Adipocyte (in vitro differentiated cells): ENCODE results near the gene HNF4A.

Experiments
- DNase-seq: peaks from one replicate; pipeline ENCODE4 v3.0.0-alpha.2; 2015; ENCODE audit warnings: low read depth
- H3K27me3 ChIP-seq: replicated peaks from 2 replicates; pipeline ENCODE4 v1.7.0; 2013; ENCODE audit warnings: mild to moderate bottlenecking, low read length, moderate library complexity; ENCODE audit not compliant: control insufficient read depth, insufficient read depth
- H3K36me3 ChIP-seq: 2 replicates; pipeline ENCODE4 v1.7.0; 2013; ENCODE audit warnings: low read length, mild to moderate bottlenecking, moderate library complexity; ENCODE audit not compliant: control insufficient read depth, insufficient read depth, severe bottlenecking
- H3K4me1 ChIP-seq: 2 replicates; pipeline ENCODE4 v1.7.0; 2013; ENCODE audit warnings: mild to moderate bottlenecking, low read length, moderate library complexity; ENCODE audit not compliant: control insufficient read depth, insufficient read depth
- H3K4me3 ChIP-seq: 2 replicates; pipeline ENCODE4 v1.7.0; 2013; ENCODE audit warnings: mild to moderate bottlenecking, low read length, moderate library complexity
- H3K9ac ChIP-seq: 2 replicates; pipeline ENCODE4 v1.7.0; 2013; ENCODE audit warnings: mild to moderate bottlenecking, low read length, moderate library complexity
- H3K9me3 ChIP-seq: 2 replicates; pipeline ENCODE4 v1.7.0; 2013; ENCODE audit warnings: mild to moderate bottlenecking, low read length, moderate library complexity; ENCODE audit not compliant: control insufficient read depth

Gene HNF4A

GRCh38 chr20:44459271-44459670 is 103.8 kb downstream of the HNF4A start:
- Histone ChIP-seq H3K4me1 (peaks cover 6% of the 10 kb centered on the region), H3K4me3 (no peak overlapping the region), H3K9me3 (no peaks in the 10 kb centered on the region), H3K9ac (no peak overlapping the region), H3K36me3 (no peaks in the 10 kb centered on the region), H3K27me3 (peaks cover 4% of the 10 kb centered on the region)
- no peak for DNase-seq

GRCh38 chr20:44460795-44461141 is 105.3 kb downstream of the HNF4A start:
- DNase-seq, result peak; percentile 64
- peak overlapping the region; percentile 24 for H3K9ac ChIP-seq
- peaks cover 19% of the 10 kb centered on the region for H3K4me1 ChIP-seq
- no peaks in the 10 kb centered on the region for H3K36me3 ChIP-seq
- peaks cover 4% of the 10 kb centered on the region for H3K27me3 ChIP-seq
- H3K4me3 ChIP-seq, result no peak overlapping the region
- no peaks in the 10 kb centered on the region for H3K9me3 ChIP-seq

- Histone ChIP-seq H3K9me3 (no peaks in the 10 kb centered on the region), H3K27me3 (peaks cover 4% of the 10 kb centered on the region), H3K9ac (peak overlapping the region; percentile 24)
Observed at GRCh38 chr20:44461142-44461802, 105.8 kb downstream of the HNF4A start.

GRCh38 chr20:44461803-44462174 is 106.3 kb downstream of the HNF4A start:
- no peak overlapping the region for H3K4me3 ChIP-seq
- no peaks in the 10 kb centered on the region for H3K9me3 ChIP-seq
- peak overlapping the region; percentile 24 for H3K9ac ChIP-seq
- H3K27me3 ChIP-seq, result peaks cover 4% of the 10 kb centered on the region
- DNase-seq, result no peak
- H3K4me1 ChIP-seq, result peaks cover 29% of the 10 kb centered on the region
- H3K36me3 ChIP-seq, result no peaks in the 10 kb centered on the region

More at GRCh38 chr20:44461142-44461802, 105.8 kb downstream of the HNF4A start:
- Histone ChIP-seq H3K36me3 (no peaks in the 10 kb centered on the region), H3K4me1 (peaks cover 24% of the 10 kb centered on the region), H3K4me3 (no peak overlapping the region)
- no peak for DNase-seq

GRCh38 chr20:44463466-44463865 is 108.0 kb downstream of the HNF4A start:
- H3K9ac ChIP-seq, result no peak overlapping the region
- no peaks in the 10 kb centered on the region for H3K36me3 ChIP-seq
- H3K27me3 ChIP-seq, result no peaks in the 10 kb centered on the region
- no peak overlapping the region for H3K4me3 ChIP-seq
- no peak for DNase-seq
- peaks cover 45% of the 10 kb centered on the region for H3K4me1 ChIP-seq
- H3K9me3 ChIP-seq, result no peaks in the 10 kb centered on the region

- Histone ChIP-seq H3K9ac (no peak overlapping the region), H3K4me1 (peaks cover 54% of the 10 kb centered on the region)
Observed at GRCh38 chr20:44464514-44464913, 109.0 kb downstream of the HNF4A start.

GRCh38 chr20:44465001-44465560 is 109.6 kb downstream of the HNF4A start:
- Histone ChIP-seq H3K4me3 (no peak overlapping the region), H3K27me3 (no peaks in the 10 kb centered on the region), H3K9ac (peak overlapping the region; percentile 32), H3K9me3 (no peaks in the 10 kb centered on the region), H3K4me1 (peaks cover 54% of the 10 kb centered on the region), H3K36me3 (no peaks in the 10 kb centered on the region)
- DNase-seq, result no peak

More at GRCh38 chr20:44464514-44464913, 109.0 kb downstream of the HNF4A start:
- no peak for DNase-seq
- H3K9me3 ChIP-seq, result no peaks in the 10 kb centered on the region
- H3K36me3 ChIP-seq, result no peaks in the 10 kb centered on the region
- no peak overlapping the region for H3K4me3 ChIP-seq
- no peaks in the 10 kb centered on the region for H3K27me3 ChIP-seq

GRCh38 chr20:44467289-44467883 is 111.9 kb downstream of the HNF4A start:
- no peaks in the 10 kb centered on the region for H3K9me3 ChIP-seq
- H3K4me1 ChIP-seq, result peaks cover 63% of the 10 kb centered on the region
- H3K27me3 ChIP-seq, result no peaks in the 10 kb centered on the region
- H3K9ac ChIP-seq, result peak overlapping the region; percentile 78
- H3K4me3 ChIP-seq, result peak overlapping the region; percentile 34
- peak; percentile 24 for DNase-seq
- H3K36me3 ChIP-seq, result no peaks in the 10 kb centered on the region

- Histone ChIP-seq H3K4me1 (peaks cover 63% of the 10 kb centered on the region), H3K27me3 (no peaks in the 10 kb centered on the region), H3K9ac (peak overlapping the region; percentile 78), H3K4me3 (peak overlapping the region; percentile 10), H3K36me3 (no peaks in the 10 kb centered on the region), H3K9me3 (no peaks in the 10 kb centered on the region)
- no peak for DNase-seq
Observed at GRCh38 chr20:44468044-44468782, 112.7 kb downstream of the HNF4A start.

GRCh38 chr20:44470327-44470726 is 114.8 kb downstream of the HNF4A start:
- H3K9ac ChIP-seq, result peak overlapping the region; percentile 39
- DNase-seq, result no peak
- no peaks in the 10 kb centered on the region for H3K9me3 ChIP-seq
- no peaks in the 10 kb centered on the region for H3K27me3 ChIP-seq
- H3K4me3 ChIP-seq, result no peak overlapping the region
- H3K4me1 ChIP-seq, result peaks cover 58% of the 10 kb centered on the region
- no peaks in the 10 kb centered on the region for H3K36me3 ChIP-seq

GRCh38 chr20:44471481-44471882 is 116.0 kb downstream of the HNF4A start:
- Histone ChIP-seq H3K4me1 (peaks cover 51% of the 10 kb centered on the region), H3K36me3 (no peaks in the 10 kb centered on the region), H3K27me3 (no peaks in the 10 kb centered on the region), H3K4me3 (no peak overlapping the region), H3K9me3 (no peaks in the 10 kb centered on the region), H3K9ac (peak overlapping the region; percentile 39)
- peak; percentile 73 for DNase-seq
